Activated T-helper 2 cell treated with anti-CD3 and anti-CD28 coated beads, Interferon-gamma antibody, Interleukin-2, Interleukin-4, amounts not matched to agents 10 μg/mL and 5 μg/mL and 100 μg/mL, durations not matched to agents 14 hours and 24 hours and 36 hours (primary cell): Measurements from ENCODE around the gene POLA1. TPM values are rescaled to one million over a fixed set of nuclear protein-coding genes. Genes with fewer than 3 reads are reported as not detected.

Experiments used
- DNase-seq: peaks from one replicate; pipeline ENCODE4 v3.0.0; 2021; ENCODE audit warnings: low spot score
- H3K27ac Mint-ChIP-seq: one replicate; pipeline ENCODE4 v1.8.0; 2021; ENCODE audit warnings: mixed read lengths
- H3K27me3 Mint-ChIP-seq: one replicate; pipeline ENCODE4 v1.8.0; 2021; ENCODE audit warnings: low read depth, mixed read lengths
- H3K36me3 Mint-ChIP-seq: one replicate; pipeline ENCODE4 v1.8.0; 2021; ENCODE audit warnings: low read depth, mixed read lengths
- H3K4me1 Mint-ChIP-seq: one replicate; pipeline ENCODE4 v1.8.0; 2021; ENCODE audit warnings: low read depth, mixed read lengths
- H3K4me3 Mint-ChIP-seq: one replicate; pipeline ENCODE4 v1.8.0; 2021; ENCODE audit warnings: low read depth, mild to moderate bottlenecking, moderate library complexity, mixed read lengths
- H3K9me3 Mint-ChIP-seq: one replicate; pipeline ENCODE4 v1.8.0; 2021; ENCODE audit warnings: mixed read lengths
- intact Hi-C: fragments of 100-400 bp; cut with micrococcal nuclease; formaldehyde crosslinking; loops from one replicate; pipeline ENCODE4 v1.15.1; 2023
- total RNA-seq: library from RNA; stranded (reverse); gene quantifications from 2 replicates; pipeline ENCODE4 v1.2.3, GENCODE V29; 2022

Gene POLA1
- total RNA-seq, 1 donor from 2014 or later: 36.7 TPM

- H3K9me3 Mint-ChIP-seq: no peaks in the 10 kb centered on the region
- intact Hi-C loops: loop anchor here (2.0 to 10.0 kb wide), 2 partner anchors 14 to 170 kb away; no protein-coding TSS in a partner anchor
- peaks cover 3% of the 10 kb centered on the region for H3K36me3 Mint-ChIP-seq
- peaks cover 45% of the 10 kb centered on the region for H3K27me3 Mint-ChIP-seq
- no peak overlapping the region for H3K27ac Mint-ChIP-seq
- H3K4me1 Mint-ChIP-seq: peaks cover 8% of the 10 kb centered on the region
- H3K4me3 Mint-ChIP-seq: no peak overlapping the region
- no peak for DNase-seq
These were observed 310.8 kb downstream of the POLA1 start for GRCh38 chrX:25004485-25005032.

- intact Hi-C loops: loop anchor here (2.0 to 10.0 kb wide), 2 partner anchors 14 to 170 kb away; no protein-coding TSS in a partner anchor
- Mint-ChIP-seq H3K36me3 (peaks cover 3% of the 10 kb centered on the region), H3K4me3 (no peak overlapping the region), H3K27me3 (peaks cover 50% of the 10 kb centered on the region), H3K4me1 (peaks cover 8% of the 10 kb centered on the region), H3K27ac (no peak overlapping the region), H3K9me3 (no peaks in the 10 kb centered on the region)
- DNase-seq: no peak
These were observed 311.3 kb downstream of the POLA1 start for GRCh38 chrX:25005034-25005381.

- Mint-ChIP-seq H3K27me3 (peaks cover 55% of the 10 kb centered on the region), H3K9me3 (no peaks in the 10 kb centered on the region), H3K4me1 (peaks cover 8% of the 10 kb centered on the region), H3K36me3 (peaks cover 3% of the 10 kb centered on the region), H3K4me3 (no peak overlapping the region), H3K27ac (no peak overlapping the region)
- intact Hi-C loops: loop anchor here (2.0 to 10.0 kb wide), 2 partner anchors 13 to 171 kb away; no protein-coding TSS in a partner anchor
- no peak for DNase-seq
These were observed 311.9 kb downstream of the POLA1 start for GRCh38 chrX:25005382-25006185.

- intact Hi-C loops: loop anchor here (10.0 kb wide), 1 partner anchor 172 kb away; no protein-coding TSS in a partner anchor
- no peak for DNase-seq
- peaks cover 58% of the 10 kb centered on the region for H3K27me3 Mint-ChIP-seq
- H3K9me3 Mint-ChIP-seq: no peaks in the 10 kb centered on the region
- peaks cover 8% of the 10 kb centered on the region for H3K4me1 Mint-ChIP-seq
- no peak overlapping the region for H3K4me3 Mint-ChIP-seq
- H3K27ac Mint-ChIP-seq: no peak overlapping the region
- H3K36me3 Mint-ChIP-seq: peaks cover 3% of the 10 kb centered on the region
These were observed 312.9 kb downstream of the POLA1 start for GRCh38 chrX:25006586-25007058.

- Mint-ChIP-seq H3K27ac (no peak overlapping the region), H3K4me3 (no peak overlapping the region), H3K9me3 (no peaks in the 10 kb centered on the region), H3K27me3 (peaks cover 61% of the 10 kb centered on the region), H3K4me1 (peaks cover 8% of the 10 kb centered on the region), H3K36me3 (peaks cover 3% of the 10 kb centered on the region)
- intact Hi-C loops: loop anchor here (10.0 kb wide), 1 partner anchor 173 kb away; no protein-coding TSS in a partner anchor
- no peak for DNase-seq
These were observed 313.6 kb downstream of the POLA1 start for GRCh38 chrX:25007059-25008053.

- peaks cover 4% of the 10 kb centered on the region for H3K4me1 Mint-ChIP-seq
- H3K9me3 Mint-ChIP-seq: no peaks in the 10 kb centered on the region
- H3K27ac Mint-ChIP-seq: no peak overlapping the region
- no peak for DNase-seq
- intact Hi-C loops: loop anchor here (10.0 kb wide), 1 partner anchor 175 kb away; no protein-coding TSS in a partner anchor
- no peak overlapping the region for H3K4me3 Mint-ChIP-seq
- H3K27me3 Mint-ChIP-seq: peaks cover 62% of the 10 kb centered on the region
- no peaks in the 10 kb centered on the region for H3K36me3 Mint-ChIP-seq
These were observed 315.7 kb downstream of the POLA1 start for GRCh38 chrX:25009407-25009806.

GRCh38 chrX:25010784-25011588, 317.3 kb downstream of the POLA1 start:
- no peak for DNase-seq
- Mint-ChIP-seq H3K4me1 (peaks cover 4% of the 10 kb centered on the region), H3K27ac (no peak overlapping the region), H3K27me3 (peaks cover 64% of the 10 kb centered on the region), H3K4me3 (no peak overlapping the region), H3K9me3 (no peaks in the 10 kb centered on the region), H3K36me3 (no peaks in the 10 kb centered on the region)
- intact Hi-C loops: no loop called here

GRCh38 chrX:25011589-25012432, 318.1 kb downstream of the POLA1 start:
- Mint-ChIP-seq H3K4me1 (peaks cover 1% of the 10 kb centered on the region), H3K36me3 (no peaks in the 10 kb centered on the region), H3K4me3 (no peak overlapping the region), H3K9me3 (no peaks in the 10 kb centered on the region), H3K27ac (no peak overlapping the region), H3K27me3 (peaks cover 64% of the 10 kb centered on the region)
- no peak for DNase-seq
- intact Hi-C loops: no loop called here

GRCh38 chrX:25012433-25012735, 318.7 kb downstream of the POLA1 start:
- intact Hi-C loops: no loop called here
- no peaks in the 10 kb centered on the region for H3K9me3 Mint-ChIP-seq
- H3K27ac Mint-ChIP-seq: no peak overlapping the region
- H3K4me1 Mint-ChIP-seq: peaks cover 1% of the 10 kb centered on the region
- H3K36me3 Mint-ChIP-seq: no peaks in the 10 kb centered on the region
- H3K4me3 Mint-ChIP-seq: peak overlapping the region; percentile 45
- peaks cover 66% of the 10 kb centered on the region for H3K27me3 Mint-ChIP-seq
- no peak for DNase-seq

- intact Hi-C loops: no loop called here
- no peak for DNase-seq
- peak overlapping the region; percentile 74 for H3K4me3 Mint-ChIP-seq
- H3K27ac Mint-ChIP-seq: no peak overlapping the region
- H3K9me3 Mint-ChIP-seq: no peaks in the 10 kb centered on the region
- H3K27me3 Mint-ChIP-seq: peaks cover 67% of the 10 kb centered on the region
- H3K36me3 Mint-ChIP-seq: no peaks in the 10 kb centered on the region
- peaks cover 5% of the 10 kb centered on the region for H3K4me1 Mint-ChIP-seq
These were observed 319.3 kb downstream of the POLA1 start for GRCh38 chrX:25012793-25013631.
